Measurements from ENCODE around the gene BLTP3B.
A peak's percentile ranks its signal among the peaks of the same experiment; 100 is the strongest.

DNA sequence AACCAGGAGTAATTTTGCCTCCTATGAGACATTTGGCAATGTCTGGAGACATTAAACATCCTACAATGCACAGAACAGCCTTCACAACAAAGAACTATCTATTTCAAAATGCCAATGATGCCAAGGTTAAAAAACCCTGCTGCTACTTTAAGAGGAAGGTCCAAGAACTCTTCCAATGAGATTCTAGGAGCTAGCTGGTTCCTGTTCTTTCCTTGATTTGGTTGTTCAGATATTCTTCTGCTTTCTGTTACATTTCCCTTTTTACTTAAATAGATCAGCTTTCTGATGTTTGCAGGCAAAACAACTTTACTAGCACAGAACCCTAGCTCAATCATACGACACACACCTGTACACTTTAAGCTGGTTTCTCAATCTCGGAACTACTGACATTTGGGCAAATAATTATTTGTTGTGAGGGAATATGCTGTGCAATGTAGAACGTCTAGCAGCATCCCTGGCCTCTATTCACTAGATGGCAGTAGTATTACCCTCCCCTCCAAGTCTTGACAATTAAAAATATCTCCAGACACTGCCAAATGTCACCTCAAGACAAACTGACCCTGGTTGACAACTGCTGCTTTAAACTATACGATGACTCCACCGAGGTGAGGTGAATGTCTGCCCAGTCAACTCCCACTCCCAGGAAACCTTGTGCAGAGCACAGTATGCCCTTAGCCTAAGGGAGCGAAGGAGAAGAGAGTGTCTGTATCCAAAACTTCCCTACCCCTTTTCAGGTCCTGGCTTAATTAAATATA, 4.4 kb downstream of the BLTP3B start:
- TF ChIP-seq, protein P1, sequence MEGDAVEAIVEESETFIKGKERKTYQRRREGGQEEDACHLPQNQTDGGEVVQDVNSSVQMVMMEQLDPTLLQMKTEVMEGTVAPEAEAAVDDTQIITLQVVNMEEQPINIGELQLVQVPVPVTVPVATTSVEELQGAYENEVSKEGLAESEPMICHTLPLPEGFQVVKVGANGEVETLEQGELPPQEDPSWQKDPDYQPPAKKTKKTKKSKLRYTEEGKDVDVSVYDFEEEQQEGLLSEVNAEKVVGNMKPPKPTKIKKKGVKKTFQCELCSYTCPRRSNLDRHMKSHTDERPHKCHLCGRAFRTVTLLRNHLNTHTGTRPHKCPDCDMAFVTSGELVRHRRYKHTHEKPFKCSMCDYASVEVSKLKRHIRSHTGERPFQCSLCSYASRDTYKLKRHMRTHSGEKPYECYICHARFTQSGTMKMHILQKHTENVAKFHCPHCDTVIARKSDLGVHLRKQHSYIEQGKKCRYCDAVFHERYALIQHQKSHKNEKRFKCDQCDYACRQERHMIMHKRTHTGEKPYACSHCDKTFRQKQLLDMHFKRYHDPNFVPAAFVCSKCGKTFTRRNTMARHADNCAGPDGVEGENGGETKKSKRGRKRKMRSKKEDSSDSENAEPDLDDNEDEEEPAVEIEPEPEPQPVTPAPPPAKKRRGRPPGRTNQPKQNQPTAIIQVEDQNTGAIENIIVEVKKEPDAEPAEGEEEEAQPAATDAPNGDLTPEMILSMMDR (IDR thresholded peaks at IDR 0.05) = peak in 3 of 5 experiments; percentile 6 to 27 (median 16)
- TF ChIP-seq POLR2A (IDR thresholded peaks at IDR 0.05) = no peak
